Stimulated activated memory B cell treated with anti-CD40 and anti-IgM and Interleukin-4, amounts not matched to agents 10 μg/mL and 1 μg/mL and 100 μg/mL, for 72 hours (primary cell): ENCODE measurements around the gene XXYLT1.
"Not testable (repeated sequence)": the region's sequence is repeated elsewhere in the genome, so short reads cannot be mapped to it uniquely, and the experiment has no call there.

Experiments used
- ATAC-seq: fragments of 150-1000 bp; cut with Tn5 transposase; 2 replicates; pipeline ENCODE4 v1.10.0; 2021
- H3K27ac Mint-ChIP-seq: one replicate; pipeline ENCODE4 v1.8.0; 2022; ENCODE audit warnings: mild to moderate bottlenecking, mixed read lengths
- H3K27me3 Mint-ChIP-seq: one replicate; pipeline ENCODE4 v1.8.0; 2022; ENCODE audit warnings: mixed read lengths
- H3K36me3 Mint-ChIP-seq: one replicate; pipeline ENCODE4 v1.8.0; 2022; ENCODE audit warnings: mixed read lengths
- H3K4me1 Mint-ChIP-seq: one replicate; pipeline ENCODE4 v1.8.0; 2022; ENCODE audit warnings: mixed read lengths
- H3K4me3 Mint-ChIP-seq: one replicate; pipeline ENCODE4 v1.8.0; 2022; ENCODE audit warnings: mild to moderate bottlenecking, moderate library complexity, mixed read lengths
- H3K9me3 Mint-ChIP-seq: one replicate; pipeline ENCODE4 v1.8.0; 2022; ENCODE audit warnings: mixed read lengths

Gene XXYLT1

DNA sequence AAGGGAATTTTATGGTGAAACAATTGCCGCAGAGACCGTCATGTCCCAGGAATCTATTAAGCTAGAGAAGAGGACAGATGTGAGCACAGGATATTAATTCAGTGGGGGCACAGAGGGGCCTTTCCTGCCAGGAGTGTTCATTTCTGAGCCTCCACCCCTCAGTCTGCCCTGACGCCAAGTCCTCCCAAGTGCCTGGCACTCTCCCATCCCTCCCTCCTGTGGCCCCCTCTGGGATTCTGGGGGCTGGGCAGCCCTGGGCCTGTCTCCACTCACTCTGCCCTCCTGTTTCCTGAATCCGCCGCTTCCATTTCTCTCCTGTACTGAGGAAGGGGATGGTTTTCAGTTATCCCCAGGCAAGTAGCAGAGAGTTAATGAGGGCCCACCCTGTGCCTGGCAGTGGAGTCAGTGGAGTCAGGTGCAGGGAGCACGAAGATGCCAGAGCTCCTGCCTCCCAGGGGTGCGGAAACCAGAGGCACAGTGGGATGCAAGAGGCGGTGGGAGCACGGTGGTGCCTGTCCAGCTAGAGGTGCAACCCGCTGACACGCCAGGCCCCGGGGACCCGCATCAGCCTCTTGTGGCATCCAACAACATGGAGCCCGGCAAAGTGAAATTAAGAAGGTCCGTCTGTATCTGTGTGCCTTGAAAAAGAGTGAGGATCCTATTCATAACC, 212.5 kb downstream of the XXYLT1 start:
- Mint-ChIP-seq H3K9me3 (no peaks in the 10 kb centered on the region), H3K4me3 (no peak overlapping the region), H3K27ac (no peak overlapping the region), H3K36me3 (no peaks in the 10 kb centered on the region), H3K4me1 (peaks cover 4% of the 10 kb centered on the region), H3K27me3 (peaks cover 42% of the 10 kb centered on the region)
- no peak for ATAC-seq

DNA sequence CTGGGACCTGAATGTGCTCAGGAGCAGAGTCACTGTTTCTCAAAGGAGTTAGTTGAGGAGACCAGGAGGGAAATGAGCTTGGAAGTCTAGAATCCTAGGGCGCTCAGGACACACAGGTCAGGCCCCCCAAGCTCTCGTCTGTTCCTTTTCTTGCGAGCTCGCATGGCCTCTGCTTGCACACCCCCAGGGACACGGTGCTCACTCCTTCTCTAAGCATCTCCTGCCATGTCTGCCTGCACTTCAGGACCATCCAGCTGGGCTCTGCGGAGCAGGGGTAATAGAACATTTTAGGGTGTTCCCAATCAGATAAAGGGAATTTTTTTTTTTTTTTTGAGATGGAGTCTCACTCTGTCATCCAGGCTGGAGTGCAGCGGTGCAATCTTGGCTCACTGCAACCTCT, 213.2 kb downstream of the XXYLT1 start:
- no peak for ATAC-seq
- Mint-ChIP-seq H3K27ac (no peak overlapping the region), H3K4me3 (no peak overlapping the region), H3K4me1 (no peaks in the 10 kb centered on the region), H3K9me3 (no peaks in the 10 kb centered on the region), H3K36me3 (no peaks in the 10 kb centered on the region), H3K27me3 (peaks cover 46% of the 10 kb centered on the region)

DNA sequence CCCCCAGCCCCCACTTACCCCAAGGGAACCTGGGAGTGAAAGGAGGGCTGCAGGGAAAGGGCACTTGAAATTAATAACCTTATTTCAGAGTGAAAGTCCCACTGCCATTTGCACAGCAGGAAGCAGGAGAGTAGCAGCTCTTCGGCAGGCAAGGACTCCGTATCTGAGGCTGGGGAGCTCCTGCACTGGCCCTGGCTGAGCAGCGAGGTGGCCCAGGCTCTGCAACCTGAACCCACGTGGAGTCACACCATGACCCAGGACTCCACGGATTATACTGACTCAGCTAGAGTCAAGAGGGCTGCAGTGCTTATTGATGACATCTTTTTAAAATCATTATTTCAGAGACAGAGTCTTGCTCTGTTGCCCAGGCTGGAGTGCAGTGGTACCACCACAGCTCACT, 214.5 kb downstream of the XXYLT1 start:
- no peak for ATAC-seq
- no peaks in the 10 kb centered on the region for H3K4me1 Mint-ChIP-seq
- H3K36me3 Mint-ChIP-seq: no peaks in the 10 kb centered on the region
- no peak overlapping the region for H3K4me3 Mint-ChIP-seq
- no peaks in the 10 kb centered on the region for H3K9me3 Mint-ChIP-seq
- H3K27ac Mint-ChIP-seq: no peak overlapping the region
- peaks cover 34% of the 10 kb centered on the region for H3K27me3 Mint-ChIP-seq

DNA sequence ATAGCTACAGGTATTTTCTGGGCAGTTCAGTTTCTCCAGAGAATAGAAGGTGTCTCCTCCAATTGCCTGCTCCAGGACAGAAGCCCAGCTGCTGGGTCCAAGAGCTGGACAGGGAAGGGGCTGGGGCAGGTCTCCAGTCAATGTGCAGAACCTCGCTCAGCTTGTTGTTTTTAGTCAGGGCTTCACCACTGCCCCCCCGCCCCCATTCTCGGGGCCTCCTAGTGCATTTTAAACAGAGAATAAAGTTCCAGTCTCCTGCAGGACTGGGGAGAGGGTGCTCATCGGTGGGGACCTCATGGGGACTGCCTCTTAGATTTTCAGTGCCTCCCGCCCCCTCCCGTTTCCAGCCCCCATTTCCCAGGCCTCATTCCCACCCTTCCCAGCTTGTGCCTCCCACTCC, 216.6 kb downstream of the XXYLT1 start:
- no peak overlapping the region for H3K4me3 Mint-ChIP-seq
- peaks cover 21% of the 10 kb centered on the region for H3K27me3 Mint-ChIP-seq
- no peak overlapping the region for H3K27ac Mint-ChIP-seq
- no peaks in the 10 kb centered on the region for H3K36me3 Mint-ChIP-seq
- no peaks in the 10 kb centered on the region for H3K9me3 Mint-ChIP-seq
- ATAC-seq: no peak
- H3K4me1 Mint-ChIP-seq: no peaks in the 10 kb centered on the region

DNA sequence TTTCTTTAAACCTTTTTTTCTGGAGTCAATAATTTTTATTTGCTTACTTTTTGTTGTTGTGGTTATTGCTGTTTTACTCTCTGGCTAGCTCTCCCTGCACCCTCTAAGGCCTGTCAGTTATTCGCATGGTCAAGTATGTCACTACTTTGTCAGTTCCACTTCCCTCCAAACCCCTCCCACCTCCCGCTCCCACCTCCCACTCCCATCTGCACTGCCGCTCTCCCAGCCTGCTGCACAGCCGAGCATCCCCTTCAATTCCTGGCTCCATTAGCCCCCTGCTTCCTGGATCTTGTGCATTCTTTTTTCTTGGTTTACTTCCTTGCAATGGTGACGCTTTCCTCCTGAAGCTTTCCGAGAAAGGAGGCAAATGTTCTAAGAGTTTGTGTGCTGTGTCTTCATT, 218.0 kb downstream of the XXYLT1 start:
- no peak for ATAC-seq
- Mint-ChIP-seq H3K4me3 (no peak overlapping the region), H3K27me3 (peaks cover 9% of the 10 kb centered on the region), H3K4me1 (no peaks in the 10 kb centered on the region), H3K27ac (no peak overlapping the region), H3K36me3 (no peaks in the 10 kb centered on the region), H3K9me3 (no peaks in the 10 kb centered on the region)

DNA sequence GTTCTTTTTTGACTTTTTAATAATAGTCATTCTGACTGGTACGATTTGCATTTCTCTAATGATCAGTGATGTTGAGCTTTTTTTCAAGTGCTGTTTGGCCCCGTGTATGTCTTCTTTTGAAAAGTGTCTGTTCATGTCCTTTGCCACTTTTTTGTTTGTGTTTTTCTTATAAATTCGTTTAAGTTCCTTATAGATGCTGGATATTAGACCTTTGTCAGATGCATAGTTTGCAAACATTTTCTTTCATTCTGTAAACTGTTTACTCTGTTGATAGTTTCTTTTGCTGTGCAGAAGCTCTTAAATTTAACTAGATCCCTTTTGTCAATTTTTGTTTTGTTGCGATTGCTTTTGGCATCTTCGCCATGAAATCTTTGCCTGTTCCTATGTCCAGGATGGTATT, 220.7 kb downstream of the XXYLT1 start:
- not testable (repeated sequence) for H3K9me3 Mint-ChIP-seq, H3K4me3 Mint-ChIP-seq, H3K4me1 Mint-ChIP-seq, H3K36me3 Mint-ChIP-seq, H3K27ac Mint-ChIP-seq, H3K27me3 Mint-ChIP-seq, ATAC-seq

GRCh38 chr3:195048059-195048905, 222.7 kb downstream of the XXYLT1 start:
- Mint-ChIP-seq H3K27me3 (peaks cover 5% of the 10 kb centered on the region), H3K9me3 (no peaks in the 10 kb centered on the region), H3K4me1 (peaks cover under 1% of the 10 kb centered on the region), H3K36me3 (no peaks in the 10 kb centered on the region), H3K27ac (no peak overlapping the region), H3K4me3 (no peak overlapping the region)
- ATAC-seq: no peak

- Mint-ChIP-seq H3K27me3 (no peaks in the 10 kb centered on the region), H3K27ac (no peak overlapping the region), H3K36me3 (no peaks in the 10 kb centered on the region), H3K9me3 (no peaks in the 10 kb centered on the region), H3K4me3 (no peak overlapping the region), H3K4me1 (peaks cover 8% of the 10 kb centered on the region)
- no peak for ATAC-seq
Measured at GRCh38 chr3:195047536-195047935, 223.4 kb downstream of the XXYLT1 start.

- Mint-ChIP-seq H3K27me3 (no peaks in the 10 kb centered on the region), H3K4me3 (no peak overlapping the region), H3K9me3 (no peaks in the 10 kb centered on the region), H3K4me1 (peaks cover 10% of the 10 kb centered on the region), H3K27ac (no peak overlapping the region), H3K36me3 (no peaks in the 10 kb centered on the region)
- ATAC-seq: no peak
Measured at GRCh38 chr3:195046441-195046840, 224.5 kb downstream of the XXYLT1 start.

DNA sequence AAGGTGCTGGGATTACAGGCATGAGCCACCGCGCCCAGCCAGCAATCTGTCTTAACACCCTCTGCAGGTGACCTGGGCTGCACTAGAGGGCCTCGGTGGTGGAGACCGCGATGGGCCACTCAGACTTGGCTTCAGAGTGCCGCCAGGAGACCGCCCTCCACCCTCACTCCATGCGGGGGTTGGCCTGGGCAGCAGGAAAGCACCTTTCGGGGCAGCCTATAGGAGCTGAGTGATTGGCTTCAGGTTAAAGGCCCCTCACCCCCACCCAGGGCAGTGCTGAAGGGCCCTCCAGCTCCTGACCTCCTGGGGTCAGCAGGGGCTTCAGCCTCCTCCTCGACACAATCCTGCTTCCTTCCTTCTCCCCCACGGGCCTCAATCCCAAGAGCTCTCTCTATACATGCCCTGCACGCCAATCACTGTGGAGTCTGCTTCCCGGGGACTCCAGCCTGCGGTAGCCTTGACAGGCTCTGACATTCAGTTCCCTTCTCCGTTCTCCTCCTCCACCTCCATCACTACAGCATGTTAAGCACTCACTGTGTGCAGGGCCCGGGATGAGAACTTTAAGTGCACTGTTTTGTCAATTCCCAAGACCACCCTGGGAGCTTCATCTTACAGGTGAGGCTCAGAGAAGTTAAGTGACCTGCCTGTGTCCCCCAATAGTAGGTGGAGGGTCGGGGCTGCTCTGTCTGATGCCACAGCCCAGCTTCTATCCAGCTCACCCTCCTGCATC, 225.3 kb downstream of the XXYLT1 start:
- Mint-ChIP-seq H3K27ac (no peak overlapping the region), H3K4me3 (no peak overlapping the region)

GRCh38 chr3:195044411-195044810, 226.5 kb downstream of the XXYLT1 start:
- peaks cover 19% of the 10 kb centered on the region for H3K4me1 Mint-ChIP-seq
- H3K36me3 Mint-ChIP-seq: no peaks in the 10 kb centered on the region
- H3K4me3 Mint-ChIP-seq: no peak overlapping the region
- H3K27ac Mint-ChIP-seq: no peak overlapping the region
- H3K27me3 Mint-ChIP-seq: no peaks in the 10 kb centered on the region
- ATAC-seq: no peak
- no peaks in the 10 kb centered on the region for H3K9me3 Mint-ChIP-seq

More for the DNA sequence above, 225.3 kb downstream of the XXYLT1 start:
- Mint-ChIP-seq H3K9me3 (no peaks in the 10 kb centered on the region), H3K27me3 (no peaks in the 10 kb centered on the region), H3K4me1 (peaks cover 10% of the 10 kb centered on the region), H3K36me3 (no peaks in the 10 kb centered on the region)
- ATAC-seq: no peak

GRCh38 chr3:195043607-195044339, 227.2 kb downstream of the XXYLT1 start:
- no peaks in the 10 kb centered on the region for H3K9me3 Mint-ChIP-seq
- H3K27me3 Mint-ChIP-seq: no peaks in the 10 kb centered on the region
- H3K36me3 Mint-ChIP-seq: no peaks in the 10 kb centered on the region
- H3K4me3 Mint-ChIP-seq: no peak overlapping the region
- ATAC-seq: no peak
- no peak overlapping the region for H3K27ac Mint-ChIP-seq
- peaks cover 22% of the 10 kb centered on the region for H3K4me1 Mint-ChIP-seq

GRCh38 chr3:195042743-195043606, 228.0 kb downstream of the XXYLT1 start:
- Mint-ChIP-seq H3K4me3 (no peak overlapping the region), H3K27me3 (no peaks in the 10 kb centered on the region), H3K36me3 (no peaks in the 10 kb centered on the region), H3K27ac (no peak overlapping the region), H3K9me3 (peaks cover 3% of the 10 kb centered on the region), H3K4me1 (peaks cover 22% of the 10 kb centered on the region)
- no peak for ATAC-seq
